ENCODE measurements around the gene WNK4.
A peak's percentile ranks its signal among the peaks of the same experiment; 100 is the strongest.

The WNK4 gene

DNA sequence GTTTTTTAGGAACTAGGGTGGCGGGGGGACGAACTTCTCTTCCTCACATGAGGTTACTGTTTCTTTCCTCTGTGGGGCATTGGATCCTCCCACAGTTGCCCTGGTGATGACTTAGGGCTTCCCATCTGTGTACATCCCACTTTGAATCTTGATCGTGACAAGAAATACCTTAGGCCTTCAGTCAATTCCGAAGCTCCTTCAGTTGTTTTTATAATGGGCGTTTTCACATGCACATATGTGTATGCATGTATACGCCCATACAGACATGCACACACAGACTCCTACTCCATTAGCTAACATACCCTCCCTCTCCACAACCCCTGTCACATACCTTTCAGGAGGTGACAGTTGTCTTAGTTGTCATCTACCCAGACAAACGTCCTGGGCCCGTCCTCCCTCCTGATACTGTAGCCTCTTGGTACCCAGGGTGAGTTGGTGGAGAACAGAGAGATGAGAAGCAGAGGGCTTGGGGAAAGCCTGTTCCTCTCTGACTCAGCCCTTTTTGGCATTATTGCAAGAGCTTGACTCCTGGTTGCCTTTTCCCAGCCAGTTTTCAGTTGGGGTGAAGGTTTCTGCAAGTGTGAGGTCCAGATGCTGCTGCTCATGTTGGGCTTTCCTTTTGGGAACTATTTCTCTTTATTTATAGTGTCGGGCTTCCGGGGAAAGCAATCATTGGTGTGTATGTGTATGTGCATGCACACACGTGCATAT is 61.7 kb downstream of the WNK4 start:
- no peak for DNase-seq

DNA sequence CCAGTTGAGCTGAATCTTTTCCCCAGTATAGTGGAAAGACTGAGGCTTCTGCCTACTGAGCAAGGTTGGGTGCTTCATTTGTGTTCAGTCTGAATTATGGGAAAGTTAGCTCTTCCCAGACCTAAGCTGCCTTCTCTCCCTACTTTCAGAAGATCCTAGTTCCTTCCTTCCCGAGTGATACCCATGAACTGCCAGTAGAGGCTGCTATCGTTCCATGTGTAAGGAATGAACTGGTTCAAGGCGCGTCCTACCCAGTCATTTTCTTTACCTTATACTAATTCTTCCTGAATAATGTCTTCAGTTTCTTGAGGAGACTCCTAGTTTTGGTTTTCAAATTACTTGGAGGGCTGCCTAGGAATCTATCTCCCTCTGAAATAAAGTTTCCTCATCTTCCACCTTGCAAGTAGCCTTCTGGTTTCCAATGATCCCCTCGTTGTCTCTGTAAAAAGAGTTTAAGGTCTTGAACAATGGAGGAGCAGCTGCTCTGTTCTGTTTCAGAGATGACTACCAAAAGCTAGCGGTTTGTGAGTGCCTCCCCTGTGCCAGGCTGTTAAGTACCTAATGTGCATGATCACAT is 63.0 kb downstream of the WNK4 start:
- peak; percentile 9 for DNase-seq

DNA sequence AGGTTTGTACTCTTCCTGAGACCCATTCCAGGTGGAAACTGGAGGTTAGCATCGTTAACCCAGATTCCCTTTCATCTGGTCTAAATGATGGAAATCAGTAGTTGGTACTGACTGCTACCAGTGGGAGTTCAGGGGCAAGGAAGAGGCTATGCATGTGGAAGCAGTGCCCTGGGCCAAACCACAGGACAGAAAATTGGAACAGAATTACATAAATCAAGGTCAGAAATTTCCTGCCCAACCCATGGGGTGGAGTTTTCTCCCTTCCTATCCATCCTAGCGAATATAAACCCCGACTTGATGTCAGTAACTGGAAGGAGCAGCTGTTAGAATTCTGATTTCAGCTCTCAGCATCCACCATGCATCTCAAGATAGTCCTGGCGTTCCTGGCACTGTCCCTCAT is 63.9 kb downstream of the WNK4 start, which contains the start of gene AOC2:
AOC2 (plus strand) TSS at position 310 of the 400 bp plus-strand sequence; CDS start at position 357, 47 bp downstream.
- no peak for DNase-seq

DNA sequence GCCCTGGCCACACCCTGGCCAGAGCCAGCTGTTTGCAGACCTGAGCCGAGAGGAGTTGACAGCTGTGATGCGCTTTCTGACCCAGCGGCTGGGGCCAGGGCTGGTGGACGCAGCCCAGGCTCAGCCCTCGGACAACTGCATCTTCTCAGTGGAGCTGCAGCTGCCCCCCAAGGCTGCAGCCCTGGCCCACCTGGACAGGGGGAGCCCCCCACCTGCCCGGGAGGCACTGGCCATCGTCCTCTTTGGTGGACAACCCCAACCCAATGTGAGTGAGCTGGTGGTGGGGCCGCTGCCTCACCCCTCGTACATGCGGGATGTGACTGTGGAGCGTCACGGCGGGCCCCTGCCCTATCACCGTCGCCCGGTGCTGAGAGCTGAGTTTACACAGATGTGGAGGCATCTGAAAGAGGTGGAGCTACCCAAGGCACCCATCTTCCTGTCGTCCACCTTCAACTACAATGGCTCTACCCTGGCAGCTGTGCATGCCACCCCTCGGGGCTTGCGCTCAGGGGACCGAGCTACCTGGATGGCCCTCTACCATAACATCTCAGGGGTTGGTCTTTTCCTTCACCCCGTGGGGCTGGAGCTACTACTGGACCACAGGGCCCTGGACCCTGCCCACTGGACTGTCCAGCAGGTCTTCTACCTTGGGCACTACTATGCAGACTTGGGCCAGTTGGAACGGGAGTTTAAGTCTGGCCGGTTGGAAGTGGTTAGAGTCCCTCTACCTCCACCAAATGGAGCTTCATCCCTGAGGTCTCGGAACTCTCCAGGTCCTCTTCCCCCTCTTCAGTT is 64.5 kb downstream of the WNK4 start:
- DNase-seq = no peak

DNA sequence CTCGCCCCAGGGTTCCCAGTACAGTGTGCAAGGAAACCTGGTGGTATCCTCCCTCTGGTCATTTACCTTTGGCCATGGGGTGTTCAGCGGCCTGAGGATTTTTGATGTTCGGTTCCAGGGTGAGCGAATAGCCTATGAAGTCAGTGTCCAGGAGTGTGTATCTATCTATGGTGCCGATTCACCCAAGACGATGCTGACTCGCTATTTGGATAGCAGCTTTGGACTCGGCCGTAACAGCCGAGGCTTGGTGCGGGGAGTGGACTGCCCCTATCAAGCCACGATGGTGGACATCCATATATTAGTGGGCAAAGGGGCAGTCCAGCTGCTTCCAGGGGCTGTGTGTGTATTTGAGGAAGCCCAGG is 65.1 kb downstream of the WNK4 start:
- no peak for DNase-seq

DNA sequence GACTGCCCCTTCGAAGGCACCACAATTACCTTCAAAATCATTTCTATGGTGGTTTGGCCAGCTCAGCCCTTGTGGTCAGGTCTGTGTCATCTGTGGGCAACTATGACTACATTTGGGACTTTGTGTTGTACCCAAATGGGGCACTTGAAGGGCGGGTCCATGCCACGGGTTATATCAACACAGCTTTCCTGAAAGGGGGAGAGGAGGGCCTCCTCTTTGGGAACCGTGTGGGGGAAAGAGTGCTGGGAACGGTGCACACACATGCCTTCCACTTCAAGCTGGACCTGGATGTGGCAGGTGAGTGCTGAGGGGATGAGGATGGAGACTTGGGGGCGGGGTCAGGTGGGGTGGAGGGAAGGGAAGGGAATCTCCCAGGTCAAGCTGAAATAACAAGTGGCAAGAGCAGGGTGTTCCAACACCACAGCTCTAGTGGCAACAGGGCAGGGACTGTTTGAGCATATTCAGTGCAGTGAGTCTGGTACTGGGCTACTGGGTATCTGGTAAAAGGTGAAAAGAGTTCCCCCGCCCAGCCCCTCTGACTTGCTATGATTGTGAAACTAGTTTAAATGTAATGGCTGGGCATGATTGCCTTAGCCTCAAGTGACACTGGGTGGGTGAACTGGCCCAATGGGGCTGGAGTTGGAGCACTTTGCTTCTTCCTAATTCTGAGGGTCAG is 65.6 kb downstream of the WNK4 start:
- DNase-seq = no peak

Measured in NCI-H1417 treated with DMSO at 0.1 percent for 48 hours (cell line).